Measurements from ENCODE around the gene LGR6.
A peak's percentile ranks its signal among the peaks of the same experiment; 100 is the strongest.
"Not testable (repeated sequence)": the region's sequence is repeated elsewhere in the genome, so short reads cannot be mapped to it uniquely, and the experiment has no call there.

Gene LGR6

DNA sequence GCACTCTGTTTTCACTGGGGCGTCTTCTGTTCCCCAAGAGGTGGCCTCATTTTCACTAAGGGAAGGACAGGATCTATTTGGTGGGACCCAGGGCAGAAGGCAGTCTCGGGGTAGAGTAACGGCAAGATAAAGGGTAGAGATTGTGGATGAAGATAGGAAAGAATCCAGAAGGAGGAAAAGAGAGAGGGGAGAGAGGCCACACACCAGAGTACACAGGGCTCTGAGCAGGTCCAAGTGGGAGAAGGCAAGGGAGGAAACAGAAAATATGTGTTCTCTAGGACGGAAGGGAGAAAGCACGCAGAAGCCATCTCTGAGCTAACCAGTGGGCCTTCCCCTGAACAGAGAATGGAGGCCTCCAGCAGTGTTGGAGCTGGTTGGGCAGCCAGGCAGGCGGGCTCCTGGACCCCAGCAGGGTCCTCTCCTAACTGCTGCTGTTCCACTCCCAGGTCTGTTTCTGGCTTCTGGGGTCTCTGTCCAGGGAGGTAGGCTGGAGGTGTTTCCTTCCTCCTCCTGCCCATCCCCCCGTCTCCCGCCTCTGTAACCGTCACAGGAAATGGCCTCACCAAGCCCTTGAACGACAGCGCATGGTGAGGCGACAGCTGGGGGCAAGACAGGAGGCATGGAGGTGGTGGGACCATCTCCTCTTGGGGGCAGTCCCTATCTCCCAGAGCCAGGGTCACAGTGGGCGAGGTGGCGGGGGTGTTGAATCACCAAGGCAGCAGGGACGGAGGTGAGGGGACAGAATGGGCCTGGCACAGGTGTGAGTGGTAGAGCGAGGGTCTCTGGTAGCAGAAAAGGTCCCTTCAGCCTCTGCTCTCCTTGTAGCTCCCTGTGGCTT, 33.8 kb upstream of the LGR6 start:
- DNase-seq (ENCODE audit: low read depth): peak; percentile 33

GRCh38 chr1:202160377-202160940, 33.1 kb upstream of the LGR6 start, which contains the start of gene PTPN7:
PTPN7 (minus strand) TSS chr1:202160602; CDS start chr1:202159402, 1,200 bp downstream.
- peak; percentile 66 for DNase-seq (ENCODE audit: low read depth)

GRCh38 chr1:202161151-202162046, 32.2 kb upstream of the LGR6 start:
- no peak for DNase-seq (ENCODE audit: low read depth)

DNA sequence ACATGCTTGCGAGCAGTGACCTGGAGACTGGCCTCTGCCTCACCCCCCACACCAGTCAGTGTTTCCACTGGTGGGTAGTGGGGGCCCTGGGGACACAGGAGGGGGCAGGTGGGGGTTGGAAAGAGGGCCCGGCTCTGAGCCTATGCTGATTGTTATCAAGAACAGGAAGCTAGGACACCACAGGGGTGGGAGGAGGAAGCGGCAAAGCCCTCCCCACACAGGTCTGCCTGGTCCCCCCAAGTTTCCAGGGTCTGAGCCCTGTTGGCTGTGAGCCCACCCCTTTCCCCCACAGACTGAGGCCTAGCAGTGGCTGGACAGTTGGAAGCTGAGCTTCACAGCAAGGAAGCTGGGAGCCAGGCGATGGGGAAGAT, 31.6 kb upstream of the LGR6 start:
- peak; percentile 35 for DNase-seq (ENCODE audit: low read depth)

- no peak for DNase-seq (ENCODE audit: low read depth)
Measured at GRCh38 chr1:202162418-202163280, 30.9 kb upstream of the LGR6 start.

GRCh38 chr1:202163281-202164270, 30.0 kb upstream of the LGR6 start:
- DNase-seq (ENCODE audit: low read depth): no peak

DNA sequence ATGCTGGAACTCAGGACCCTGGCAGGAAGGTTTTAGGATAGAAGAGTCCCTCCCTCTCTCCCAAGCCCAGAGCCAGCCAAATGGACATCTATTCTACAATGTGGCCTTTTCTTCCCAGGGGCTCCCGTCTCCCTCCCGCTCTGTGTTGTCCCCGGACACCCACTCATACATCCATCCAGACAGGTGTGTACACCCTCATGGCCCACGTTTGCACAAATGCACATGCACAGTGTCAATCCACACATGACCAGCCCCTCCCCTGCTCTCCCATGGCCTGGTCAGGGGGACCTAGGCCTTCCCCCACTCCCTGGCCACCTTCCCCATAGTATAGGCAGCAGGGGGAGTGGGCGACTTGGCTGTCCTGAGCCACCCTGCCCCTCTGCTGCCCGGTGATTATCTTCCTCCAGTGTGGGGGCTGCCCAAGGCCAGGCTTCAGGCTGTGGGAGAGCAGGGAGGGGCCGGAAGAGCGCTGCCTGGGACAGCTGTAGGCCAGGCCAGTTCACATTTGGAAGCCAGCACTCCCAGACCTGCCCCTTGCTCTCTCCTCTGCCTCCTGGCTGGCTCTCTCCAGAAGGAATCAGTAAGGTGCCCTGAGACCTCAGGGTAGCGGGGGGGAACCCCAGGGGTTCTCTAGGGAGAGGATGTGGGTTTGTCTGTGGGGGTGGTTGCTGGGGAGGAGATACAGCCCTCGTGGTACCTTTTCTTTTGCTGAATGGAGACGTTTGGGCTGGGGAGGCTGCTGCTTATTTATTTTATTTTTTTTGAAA, 29.1 kb upstream of the LGR6 start:
- peak; percentile 59 for DNase-seq (ENCODE audit: low read depth)

DNA sequence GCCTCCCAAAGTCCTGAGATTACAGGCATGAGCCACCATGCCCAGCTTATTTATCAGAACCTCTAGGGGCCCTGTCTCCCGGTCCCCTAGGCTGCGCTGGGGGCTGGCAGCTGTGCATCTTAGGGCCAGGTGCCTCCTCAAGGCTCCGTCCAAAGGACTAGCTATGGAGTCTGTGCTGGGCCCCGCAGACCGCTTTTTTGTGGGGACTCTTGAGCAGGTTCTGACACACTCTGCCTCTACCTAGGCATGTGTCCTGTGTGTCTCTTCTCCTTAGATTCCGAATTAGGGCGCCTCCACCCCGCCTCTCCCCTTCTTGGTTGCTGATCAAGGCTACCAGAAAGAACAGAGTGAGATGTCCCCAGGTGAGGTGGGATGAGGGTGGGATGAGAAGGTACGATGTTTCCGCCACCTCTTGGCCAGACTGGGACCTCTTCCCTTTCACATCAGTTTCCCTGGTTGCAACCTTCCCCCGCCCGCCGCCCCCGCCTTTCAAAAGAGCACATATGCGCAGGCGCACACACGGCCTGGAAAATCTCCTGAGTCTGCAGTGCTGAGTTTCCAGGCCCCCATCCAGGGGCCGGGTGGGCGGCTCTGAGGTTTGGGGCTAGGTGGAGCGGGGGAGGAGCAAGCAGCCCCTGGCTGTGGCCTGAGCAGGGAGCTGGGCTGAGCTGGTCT, 28.2 kb upstream of the LGR6 start:
- DNase-seq (ENCODE audit: low read depth): no peak

DNA sequence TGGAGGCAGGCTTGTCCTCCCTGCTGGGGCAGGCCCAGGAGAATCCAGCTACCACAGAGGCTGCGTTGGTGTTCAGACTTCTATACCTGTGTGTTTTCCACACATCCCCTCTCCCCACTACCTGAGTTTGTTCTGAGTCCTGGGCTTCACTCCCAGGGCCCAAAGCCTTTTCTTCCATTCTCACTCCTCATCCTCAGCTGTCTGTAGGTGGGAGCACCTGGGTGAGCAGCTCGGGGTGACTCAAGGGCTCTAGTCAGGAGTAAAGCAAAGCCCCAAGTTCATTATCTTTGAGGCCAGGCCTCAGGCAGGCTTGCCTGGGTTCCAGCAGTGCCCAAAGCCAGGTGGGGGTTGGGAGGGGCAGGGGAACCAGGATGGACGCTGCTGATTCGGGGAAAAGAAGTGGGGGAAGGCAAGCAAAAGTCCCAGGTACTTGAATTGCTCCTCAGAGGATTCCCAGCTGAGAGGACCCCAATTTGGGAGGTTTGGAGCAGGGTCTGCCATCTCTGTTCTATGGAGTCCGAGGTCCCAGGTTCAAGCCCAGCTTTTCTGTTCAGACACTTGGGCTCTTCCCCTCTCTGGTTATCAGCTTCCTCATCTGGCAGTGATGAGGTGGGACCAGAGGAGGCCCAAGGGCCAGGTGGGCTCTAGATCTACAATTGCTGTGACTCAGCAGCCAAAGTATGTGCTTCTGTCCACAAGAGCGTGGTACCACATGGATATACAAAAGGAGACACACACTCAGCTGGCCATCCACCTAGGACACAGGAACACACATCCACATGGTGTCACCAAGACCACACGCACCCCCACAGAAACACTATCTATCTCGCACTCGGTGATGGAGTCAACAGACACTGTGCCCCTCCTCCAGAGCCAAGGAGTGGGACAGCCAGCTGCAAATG, 27.4 kb upstream of the LGR6 start:
- DNase-seq (ENCODE audit: low read depth): no peak

DNA sequence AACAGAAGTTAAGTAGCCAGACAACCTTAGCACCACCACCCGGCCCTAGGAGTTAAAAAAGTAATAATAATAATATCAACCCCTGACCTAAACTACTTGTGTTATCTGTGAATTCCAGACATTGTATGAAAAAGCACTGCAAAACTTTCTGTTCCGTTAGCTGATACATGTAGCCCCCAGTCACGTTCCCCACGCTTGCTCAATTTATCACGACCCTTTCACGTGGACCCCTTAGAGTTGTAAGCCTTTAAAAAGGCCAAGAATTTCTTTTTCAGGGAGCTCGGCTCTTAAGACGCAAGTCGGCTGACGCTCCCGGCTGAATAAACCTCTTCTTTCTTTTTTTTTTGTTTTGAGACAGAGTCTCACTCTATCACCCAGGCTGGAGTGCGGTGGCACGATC, 26.5 kb upstream of the LGR6 start:
- not testable (repeated sequence) for DNase-seq (ENCODE audit: low read depth)

DNA sequence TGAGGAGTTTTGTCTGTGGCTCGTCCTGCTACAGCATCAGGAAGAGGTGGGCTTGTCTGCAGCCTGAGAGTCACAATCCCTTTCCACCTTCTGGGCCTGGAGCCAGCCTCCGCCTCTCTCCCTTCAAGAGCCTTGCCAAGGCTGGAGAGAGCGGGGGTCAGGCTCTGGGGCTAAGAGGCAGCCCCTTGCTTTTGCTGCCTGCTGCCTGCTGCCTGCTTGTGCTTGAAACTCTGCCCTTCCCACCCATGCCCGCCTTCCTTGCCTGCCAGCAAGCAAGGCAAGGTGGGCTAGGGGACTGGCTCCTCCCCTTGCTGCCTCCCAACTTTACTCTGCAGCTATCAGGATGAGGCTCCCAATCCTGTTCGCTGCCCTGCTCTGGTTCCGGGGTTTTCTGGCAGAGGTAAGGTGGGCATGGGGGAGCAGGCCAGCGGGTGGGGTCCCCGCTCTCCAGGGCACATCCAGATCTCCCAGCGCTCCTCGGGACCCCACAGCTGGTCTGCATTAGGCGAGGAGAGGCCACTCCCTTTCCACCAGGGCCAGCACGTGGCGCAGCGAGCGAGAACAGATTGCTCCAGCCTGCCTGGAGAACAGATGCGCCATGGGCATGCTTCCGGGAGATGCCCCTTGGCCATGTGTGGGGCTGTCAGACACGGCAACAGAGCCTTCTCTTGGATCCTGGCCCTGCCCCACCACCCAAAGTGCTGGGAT, 25.7 kb upstream of the LGR6 start:
- no peak for DNase-seq (ENCODE audit: low read depth)

GRCh38 chr1:202168861-202169260, 24.7 kb upstream of the LGR6 start:
- DNase-seq (ENCODE audit: low read depth): no peak

DNA sequence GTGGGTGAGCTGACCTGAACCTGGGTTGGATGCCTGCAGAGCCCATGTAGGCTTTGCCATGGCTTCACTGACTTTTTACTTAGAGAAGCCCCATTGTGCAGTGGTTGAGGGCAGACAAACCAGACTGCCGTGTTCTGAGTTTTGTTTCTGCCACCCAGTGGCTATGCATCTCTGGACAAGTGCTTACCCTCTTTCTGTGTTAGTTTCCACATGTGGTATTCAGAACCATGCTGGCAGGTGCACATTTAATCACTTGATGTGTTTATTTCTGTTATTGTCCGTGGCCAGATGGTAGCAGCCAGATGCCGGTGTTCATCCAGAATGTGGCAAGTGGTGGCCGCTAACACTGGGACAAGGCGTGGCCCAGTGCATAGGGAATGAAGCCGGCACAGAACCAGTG, 22.9 kb upstream of the LGR6 start:
- DNase-seq (ENCODE audit: low read depth): no peak

DNA sequence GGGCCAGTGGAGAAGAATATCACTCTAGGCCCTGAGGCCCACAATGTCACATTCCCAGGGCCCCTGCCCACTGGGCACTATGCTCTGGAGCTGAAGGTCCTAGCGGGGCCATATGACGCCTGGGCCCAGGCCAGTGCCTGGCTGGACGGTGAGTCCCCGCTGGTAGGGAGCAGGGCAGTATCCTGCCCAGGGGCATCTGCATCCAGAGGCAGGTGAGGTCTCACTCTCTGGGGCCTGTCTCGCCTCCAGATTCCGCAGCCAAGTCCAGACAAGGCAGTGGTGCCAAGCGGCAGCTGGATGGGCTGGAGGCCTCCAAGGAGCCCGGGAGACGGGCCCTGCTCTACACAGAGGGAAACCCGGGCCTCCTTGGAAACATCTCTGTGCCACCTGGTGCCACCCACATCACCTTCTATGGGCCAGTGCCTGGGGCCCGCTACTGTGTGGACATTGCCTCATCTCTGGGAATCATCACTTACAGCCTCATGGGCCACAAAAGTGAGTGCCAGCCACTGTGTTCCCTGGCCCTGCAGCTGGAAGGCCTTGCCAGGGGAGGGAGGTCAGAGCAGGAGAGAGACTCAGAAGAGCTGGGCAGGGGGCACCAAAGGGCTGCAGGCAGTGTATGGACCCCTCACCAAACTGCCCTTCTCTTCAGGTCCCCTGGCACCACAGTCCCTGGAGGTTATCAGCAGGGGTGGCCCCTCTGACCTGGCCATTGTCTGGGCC, 22.1 kb upstream of the LGR6 start:
- no peak for DNase-seq (ENCODE audit: low read depth)

DNA sequence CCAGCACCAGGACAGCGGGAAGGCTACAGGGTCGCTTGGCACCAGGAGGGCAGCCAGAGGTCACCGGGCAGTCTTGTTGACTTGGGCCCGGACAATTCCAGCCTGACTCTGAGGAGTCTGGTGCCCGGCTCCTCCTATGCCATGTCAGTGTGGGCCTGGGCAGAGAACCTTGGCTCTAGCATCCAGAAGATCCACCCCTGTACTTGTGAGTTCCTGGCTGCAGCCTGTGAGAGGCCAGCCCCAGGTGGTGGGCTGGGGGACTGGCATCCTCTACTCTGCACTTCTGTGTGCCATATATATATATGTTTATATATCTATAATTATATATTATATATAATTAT, 21.6 kb upstream of the LGR6 start:
- no peak for DNase-seq (ENCODE audit: low read depth)

DNA sequence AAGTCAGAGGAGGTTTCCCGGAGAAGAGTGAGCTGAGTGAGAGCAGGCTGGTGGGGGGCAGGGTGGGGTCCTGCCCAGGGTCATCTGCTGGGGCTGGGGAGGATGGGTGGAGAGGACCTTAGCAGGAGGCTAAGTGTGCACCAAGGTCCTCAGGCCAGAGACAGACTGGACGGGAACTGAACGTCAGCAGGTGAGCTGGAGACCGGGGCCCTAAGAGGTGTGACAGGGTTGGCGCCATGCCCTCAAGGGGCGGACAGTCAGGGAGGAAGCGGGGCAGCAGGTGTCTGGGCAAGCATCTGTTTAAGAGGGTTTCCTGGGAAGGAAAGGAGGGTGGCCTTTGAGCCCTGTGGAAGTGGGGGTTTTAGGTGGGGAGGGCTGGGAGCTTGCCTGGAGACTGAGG, 19.6 kb upstream of the LGR6 start:
- DNase-seq (ENCODE audit: low read depth): no peak
